A673 (cell line): ENCODE data around the gene EVA1B. TPM values are rescaled to one million over a fixed set of nuclear protein-coding genes. Genes with fewer than 3 reads are reported as not detected.

Experiments
- BruUV-seq: library from RNA; stranded (reverse); fragments of 400-500 nt; replicated peaks from 2 replicates; lab custom pipeline; 2021; lab: Mats Ljungman, UMichigan
- CTCF ChIA-PET: fragments of 300-600 bp; sonication (Branson Sonifier 250); formaldehyde crosslinking; loops from one replicate; lab custom pipeline; 2022; ENCODE audit warnings: antibody characterized with exemption; lab: Charles Lee
- POLR2A ChIA-PET: fragments of 300-600 bp; sonication (Branson Sonifier 250); formaldehyde crosslinking; loops from one replicate; lab custom pipeline; 2022; ENCODE audit warnings: antibody characterized with exemption; ENCODE audit not compliant: low non-redundant PET; lab: Charles Lee
- DNase-seq: peaks from one replicate; pipeline ENCODE4 v3.0.0-alpha.2; 2015; ENCODE audit warnings: low spot score
- H3K27ac ChIP-seq: fragments of 200-600 bp; sonication (generic); 2 replicates; pipeline ENCODE4 v1.5.1; 2016; ENCODE audit warnings: mixed run types, low read depth, mild to moderate bottlenecking, mixed read lengths, antibody characterized with exemption, low read length; ENCODE audit not compliant: poor library complexity, severe bottlenecking
- H3K27me3 ChIP-seq: fragments of 200-600 bp; sonication (generic); replicated peaks from 2 replicates; pipeline ENCODE4 v1.6.1; 2017; ENCODE audit warnings: mixed run types, low read depth, mild to moderate bottlenecking, mixed read lengths, antibody characterized with exemption, low read length; ENCODE audit not compliant: insufficient read depth, poor library complexity
- H3K36me3 ChIP-seq: fragments of 200-600 bp; sonication (generic); 2 replicates; pipeline ENCODE4 v1.6.1; 2016; ENCODE audit warnings: mixed run types, mild to moderate bottlenecking, mixed read lengths, antibody characterized with exemption, low read length; ENCODE audit not compliant: insufficient read depth, poor library complexity, severe bottlenecking
- H3K4me1 ChIP-seq: fragments of 200-600 bp; sonication (generic); 2 replicates; pipeline ENCODE4 v1.6.1; 2017; ENCODE audit warnings: mixed run types, mild to moderate bottlenecking, mixed read lengths, antibody characterized with exemption, low read length; ENCODE audit not compliant: insufficient read depth, poor library complexity, severe bottlenecking
- H3K4me3 ChIP-seq: fragments of 200-600 bp; sonication (generic); 2 replicates; pipeline ENCODE4 v1.5.1; 2016; ENCODE audit warnings: low read depth, mixed run types, mild to moderate bottlenecking, mixed read lengths, low read length; ENCODE audit not compliant: poor library complexity, severe bottlenecking
- H3K9me3 ChIP-seq: fragments of 200-600 bp; sonication (generic); 2 replicates; pipeline ENCODE4 v1.6.1; 2016; ENCODE audit warnings: mixed run types, low read depth, mild to moderate bottlenecking, mixed read lengths, antibody characterized with exemption, low read length; ENCODE audit not compliant: poor library complexity, severe bottlenecking
- CTCF ChIP-seq: fragments of 300-800, 200-600 bp; sonication (generic); conservative IDR thresholded peaks from 2 replicates; pipeline ENCODE4 v1.5.1; 2017; ENCODE audit warnings: low read depth, mild to moderate bottlenecking, antibody characterized with exemption, low read length, moderate library complexity, mixed read lengths
- EZH2 ChIP-seq: fragments of 200-600 bp; sonication (generic); IDR thresholded peaks from 2 replicates; pipeline ENCODE4 v1.6.1; 2017; ENCODE audit warnings: borderline replicate concordance, low read depth, mild to moderate bottlenecking, mixed read lengths, antibody characterized with exemption, low read length; ENCODE audit not compliant: poor library complexity, severe bottlenecking
- intact Hi-C: fragments of 100-400 bp; cut with micrococcal nuclease; formaldehyde crosslinking; loops from one replicate; pipeline ENCODE4 v1.10.0; 2022; ENCODE audit not compliant: unreplicated experiment
- total RNA-seq: library from RNA; stranded (reverse); gene quantifications from 2 replicates; pipeline ENCODE4 v1.2.3, GENCODE V29; 2021

Gene EVA1B
- total RNA-seq, 1 experiment from 2014 or later, result 6.2 TPM

- CTCF ChIA-PET, result no interaction called here
- Histone ChIP-seq H3K4me3 (no peak overlapping the region), H3K27me3 (no peaks in the 10 kb centered on the region), H3K27ac (no peak overlapping the region), H3K4me1 (no peaks in the 10 kb centered on the region), H3K36me3 (peaks cover 8% of the 10 kb centered on the region), H3K9me3 (no peaks in the 10 kb centered on the region)
- intact Hi-C loops, result no loop called here
- TF ChIP-seq CTCF (no peak), EZH2 (no peak)
- BruUV-seq, result no TSS peak
- POLR2A ChIA-PET, result no interaction called here
- DNase-seq, result no peak
Measured at GRCh38 chr1:36337830-36338229, 14.4 kb upstream of the EVA1B start.

- no peak for TF ChIP-seq EZH2
- no peak for TF ChIP-seq CTCF
- ChIA-PET CTCF (no interaction called here), POLR2A (no interaction called here)
- Histone ChIP-seq H3K4me3 (no peak overlapping the region), H3K9me3 (no peaks in the 10 kb centered on the region), H3K27me3 (no peaks in the 10 kb centered on the region), H3K27ac (no peak overlapping the region), H3K36me3 (no peaks in the 10 kb centered on the region), H3K4me1 (no peaks in the 10 kb centered on the region)
- no TSS peak for BruUV-seq
- intact Hi-C loops, result no loop called here
- no peak for DNase-seq
Measured at GRCh38 chr1:36330940-36331339, 7.5 kb upstream of the EVA1B start.

DNA sequence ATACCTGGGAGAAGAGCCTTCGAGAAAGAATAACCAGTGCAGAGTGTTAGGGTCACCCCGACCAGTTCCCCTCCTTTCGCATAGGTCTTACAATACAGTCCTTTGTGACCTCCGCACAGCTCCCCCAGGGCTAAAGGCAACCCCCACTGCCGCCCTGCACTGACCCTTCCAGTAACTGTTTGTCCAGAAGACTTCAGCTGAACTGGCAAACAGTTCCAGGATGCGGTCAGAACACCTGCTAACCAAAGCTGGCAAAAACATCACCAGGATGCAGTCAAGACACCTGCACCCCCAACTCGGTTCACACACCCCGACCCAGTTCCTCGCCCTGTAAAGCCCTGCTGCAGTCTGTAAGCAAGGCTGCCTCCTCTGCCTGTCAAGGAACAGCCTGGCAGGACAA, 6.4 kb upstream of the EVA1B start:
- CTCF ChIA-PET, result no interaction called here
- no peaks in the 10 kb centered on the region for H3K4me1 ChIP-seq
- DNase-seq, result no peak
- no peak overlapping the region for H3K27ac ChIP-seq
- no TSS peak for BruUV-seq
- TF ChIP-seq EZH2 (no peak), CTCF (no peak)
- no peaks in the 10 kb centered on the region for H3K36me3 ChIP-seq
- no peaks in the 10 kb centered on the region for H3K27me3 ChIP-seq
- POLR2A ChIA-PET, result no interaction called here
- intact Hi-C loops, result no loop called here
- no peaks in the 10 kb centered on the region for H3K9me3 ChIP-seq
- no peak overlapping the region for H3K4me3 ChIP-seq
